Activated CD8-positive, alpha-beta T cell treated with anti-CD3 and anti-CD28 coated beads, Interleukin-2, amount 10 ng/mL, durations not matched to agents 7 days and 5 days (primary cell): ENCODE measurements around the gene GRID2. TPM values are rescaled to one million over a fixed set of nuclear protein-coding genes. Genes with fewer than 3 reads are reported as not detected.

ENCODE experiments used
- ATAC-seq: fragments of 150-1000 bp; cut with Tn5 transposase; one replicate; pipeline ENCODE4 v1.10.0; 2021; ENCODE audit warnings: moderate library complexity
- CTCF ChIA-PET: fragments of 350-600 bp; sonication (Branson Sonifier 250); formaldehyde crosslinking; loops from one replicate; lab custom pipeline; 2021; ENCODE audit warnings: antibody characterized with exemption; lab: Charles Lee
- POLR2A ChIA-PET: fragments of 350-600 bp; sonication (Branson Sonifier 250); formaldehyde crosslinking; loops from one replicate; lab custom pipeline; 2021; ENCODE audit warnings: antibody characterized with exemption; lab: Charles Lee
- DNase-seq: peaks from one replicate; pipeline ENCODE4 v3.0.0-alpha.2; 2020
- H3K27ac Mint-ChIP-seq: one replicate; pipeline ENCODE4 v1.8.0; 2021; ENCODE audit warnings: mild to moderate bottlenecking, mixed read lengths
- H3K27me3 Mint-ChIP-seq: one replicate; pipeline ENCODE4 v1.8.0; 2021; ENCODE audit warnings: low read depth, mixed read lengths
- H3K36me3 Mint-ChIP-seq: one replicate; pipeline ENCODE4 v1.8.0; 2021; ENCODE audit warnings: low read depth, mixed read lengths
- H3K4me1 Mint-ChIP-seq: one replicate; pipeline ENCODE4 v1.8.0; 2021; ENCODE audit warnings: low read depth, mixed read lengths
- H3K4me3 Mint-ChIP-seq: one replicate; pipeline ENCODE4 v1.8.0; 2021; ENCODE audit warnings: mild to moderate bottlenecking, mixed read lengths
- H3K9me3 Mint-ChIP-seq: one replicate; pipeline ENCODE4 v1.8.0; 2022; ENCODE audit warnings: mixed read lengths; ENCODE audit not compliant: insufficient read depth
- total RNA-seq, 2 experiments: library from RNA; stranded (reverse); gene quantifications; one replicate each; pipeline ENCODE4 v1.2.3, GENCODE V29; 2021

GRID2 gene
- total RNA-seq, 2 experiments from 2014 or later = not detected

- ChIA-PET POLR2A (no interaction called here), CTCF (no interaction called here)
- DNase-seq (no peak), ATAC-seq (no peak)
- no peaks in the 10 kb centered on the region for H3K27me3 Mint-ChIP-seq
- no peak overlapping the region for H3K4me3 Mint-ChIP-seq
- H3K27ac Mint-ChIP-seq = no peak overlapping the region
- no peaks in the 10 kb centered on the region for H3K9me3 Mint-ChIP-seq
- H3K36me3 Mint-ChIP-seq = no peaks in the 10 kb centered on the region
- no peaks in the 10 kb centered on the region for H3K4me1 Mint-ChIP-seq
These were observed 1070.4 kb downstream of the GRID2 start for GRCh38 chr4:93373893-93374860.

- Mint-ChIP-seq H3K27ac (no peak overlapping the region), H3K36me3 (no peaks in the 10 kb centered on the region), H3K9me3 (no peaks in the 10 kb centered on the region), H3K27me3 (no peaks in the 10 kb centered on the region), H3K4me1 (no peaks in the 10 kb centered on the region), H3K4me3 (no peak overlapping the region)
- no peak for DNase-seq
- POLR2A ChIA-PET = no interaction called here
- CTCF ChIA-PET = no interaction called here
- ATAC-seq = no peak
These were observed 1080.5 kb downstream of the GRID2 start for GRCh38 chr4:93384241-93384640.

GRCh38 chr4:93384887-93385286 is 1081.1 kb downstream of the GRID2 start:
- H3K36me3 Mint-ChIP-seq = no peaks in the 10 kb centered on the region
- H3K4me3 Mint-ChIP-seq = no peak overlapping the region
- ATAC-seq = no peak
- H3K9me3 Mint-ChIP-seq = no peaks in the 10 kb centered on the region
- ChIA-PET POLR2A (no interaction called here), CTCF (no interaction called here)
- no peak overlapping the region for H3K27ac Mint-ChIP-seq
- no peak for DNase-seq
- no peaks in the 10 kb centered on the region for H3K4me1 Mint-ChIP-seq
- H3K27me3 Mint-ChIP-seq = no peaks in the 10 kb centered on the region

- no peak overlapping the region for H3K4me3 Mint-ChIP-seq
- CTCF ChIA-PET = no interaction called here
- no peak overlapping the region for H3K27ac Mint-ChIP-seq
- no peaks in the 10 kb centered on the region for H3K9me3 Mint-ChIP-seq
- POLR2A ChIA-PET = no interaction called here
- H3K36me3 Mint-ChIP-seq = no peaks in the 10 kb centered on the region
- no peaks in the 10 kb centered on the region for H3K27me3 Mint-ChIP-seq
- DNase-seq (no peak), ATAC-seq (no peak)
- no peaks in the 10 kb centered on the region for H3K4me1 Mint-ChIP-seq
These were observed 1090.8 kb downstream of the GRID2 start for GRCh38 chr4:93394545-93395081.

- no peak for ATAC-seq
- H3K36me3 Mint-ChIP-seq = no peaks in the 10 kb centered on the region
- DNase-seq = no peak
- ChIA-PET CTCF (no interaction called here), POLR2A (no interaction called here)
- no peaks in the 10 kb centered on the region for H3K9me3 Mint-ChIP-seq
- H3K27ac Mint-ChIP-seq = no peak overlapping the region
- H3K4me3 Mint-ChIP-seq = no peak overlapping the region
- no peaks in the 10 kb centered on the region for H3K27me3 Mint-ChIP-seq
- H3K4me1 Mint-ChIP-seq = no peaks in the 10 kb centered on the region
These were observed 1092.5 kb downstream of the GRID2 start for GRCh38 chr4:93396272-93396671.

- no peak overlapping the region for H3K27ac Mint-ChIP-seq
- H3K27me3 Mint-ChIP-seq = no peaks in the 10 kb centered on the region
- ChIA-PET CTCF (interaction anchor here (1.3 kb wide), 1 partner anchor 12 kb away, joined by 3 read pairs; no protein-coding TSS in a partner anchor), POLR2A (no interaction called here)
- no peak for DNase-seq
- peaks cover 4% of the 10 kb centered on the region for H3K9me3 Mint-ChIP-seq
- H3K4me1 Mint-ChIP-seq = no peaks in the 10 kb centered on the region
- H3K4me3 Mint-ChIP-seq = no peak overlapping the region
- no peaks in the 10 kb centered on the region for H3K36me3 Mint-ChIP-seq
- no peak for ATAC-seq
These were observed 1099.8 kb downstream of the GRID2 start for GRCh38 chr4:93403571-93403970.

- ChIA-PET POLR2A (no interaction called here), CTCF (no interaction called here)
- Mint-ChIP-seq H3K4me3 (no peak overlapping the region), H3K9me3 (peaks cover 3% of the 10 kb centered on the region), H3K27ac (no peak overlapping the region), H3K36me3 (no peaks in the 10 kb centered on the region), H3K27me3 (no peaks in the 10 kb centered on the region), H3K4me1 (no peaks in the 10 kb centered on the region)
- ATAC-seq = no peak
- DNase-seq = no peak
These were observed 1103.9 kb downstream of the GRID2 start for GRCh38 chr4:93407493-93408275.

GRCh38 chr4:93409035-93409434 is 1105.3 kb downstream of the GRID2 start:
- Mint-ChIP-seq H3K9me3 (peaks cover 3% of the 10 kb centered on the region), H3K27me3 (no peaks in the 10 kb centered on the region), H3K36me3 (no peaks in the 10 kb centered on the region), H3K4me3 (no peak overlapping the region), H3K27ac (no peak overlapping the region), H3K4me1 (no peaks in the 10 kb centered on the region)
- ATAC-seq = no peak
- ChIA-PET POLR2A (no interaction called here), CTCF (no interaction called here)
- no peak for DNase-seq

- CTCF ChIA-PET = no interaction called here
- Mint-ChIP-seq H3K4me1 (no peaks in the 10 kb centered on the region), H3K9me3 (peaks cover 3% of the 10 kb centered on the region), H3K27me3 (no peaks in the 10 kb centered on the region), H3K36me3 (no peaks in the 10 kb centered on the region), H3K4me3 (no peak overlapping the region), H3K27ac (no peak overlapping the region)
- ATAC-seq (no peak), DNase-seq (no peak)
- POLR2A ChIA-PET = no interaction called here
These were observed 1110.3 kb downstream of the GRID2 start for GRCh38 chr4:93414041-93414550.

- Mint-ChIP-seq H3K27ac (no peak overlapping the region), H3K27me3 (no peaks in the 10 kb centered on the region), H3K9me3 (peaks cover under 1% of the 10 kb centered on the region), H3K4me3 (no peak overlapping the region), H3K36me3 (no peaks in the 10 kb centered on the region), H3K4me1 (no peaks in the 10 kb centered on the region)
- DNase-seq (no peak), ATAC-seq (no peak)
- CTCF ChIA-PET = no interaction called here
- POLR2A ChIA-PET = no interaction called here
These were observed 1112.8 kb downstream of the GRID2 start for GRCh38 chr4:93416344-93417128.

- ChIA-PET CTCF (no interaction called here), POLR2A (no interaction called here)
- no peak for DNase-seq
- Mint-ChIP-seq H3K4me1 (no peaks in the 10 kb centered on the region), H3K4me3 (no peak overlapping the region), H3K36me3 (no peaks in the 10 kb centered on the region), H3K27me3 (no peaks in the 10 kb centered on the region), H3K9me3 (no peaks in the 10 kb centered on the region), H3K27ac (no peak overlapping the region)
- no peak for ATAC-seq
These were observed 1127.6 kb downstream of the GRID2 start for GRCh38 chr4:93431371-93431770.
